ENCODE measurements around the gene LGALSL.

Gene LGALSL

DNA sequence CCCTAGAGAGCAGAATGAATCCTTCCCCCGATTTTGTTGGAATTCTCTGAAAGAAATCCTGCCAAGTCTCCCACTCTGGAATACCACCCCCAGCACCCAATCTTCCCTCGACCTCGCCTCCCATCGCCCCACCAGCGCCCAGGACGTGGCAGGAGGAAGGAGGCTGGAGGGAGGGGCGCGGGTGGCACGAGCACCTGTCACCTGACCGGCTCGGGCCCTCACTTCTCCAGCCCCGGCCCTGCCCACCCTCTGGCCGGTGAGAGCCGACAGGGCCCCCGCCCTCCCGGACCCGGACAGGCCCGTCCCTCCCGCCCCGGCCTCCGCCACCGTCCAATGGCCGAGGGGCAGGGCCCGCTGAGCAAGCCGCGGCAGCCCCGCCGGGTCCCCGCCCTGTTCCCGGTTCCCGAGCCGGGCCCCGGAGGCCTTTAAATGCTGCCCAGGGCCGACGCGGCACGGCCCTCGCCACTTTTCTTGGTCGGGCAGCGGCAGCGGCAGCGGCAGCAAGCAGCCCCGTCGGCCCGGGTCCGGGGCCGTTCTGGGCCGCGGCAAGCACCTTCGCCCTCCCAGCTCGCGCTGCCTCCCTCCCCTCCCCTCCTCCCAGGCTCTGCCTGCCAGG lies at the start of gene LGALSL:
LGALSL (plus strand) TSS at position 393 of the 616 bp plus-strand sequence. CDS start 384 bp downstream, outside the sequence.
- Histone ChIP-seq H3K27ac (ENCODE audit: low read depth, low read length) (peak within 1 kb of the TSS; percentile 93), H3K4me1 (ENCODE audit: control insufficient read depth in 1 of 2, insufficient read depth in 2 of 2, low read length in 2 of 2) (peaks cover 16 to 21% of the 10 kb centered on the region in 2 donors), H3K4me3 (ENCODE audit: low read depth in 1 of 2, low read length in 2 of 2) (peak within 1 kb of the TSS; percentile 63 to 66), H3K36me3 (ENCODE audit: control insufficient read depth in 1 of 2, insufficient read depth in 2 of 2, low read length in 2 of 2) (peaks cover 14 to 23% of the 10 kb centered on the region in 2 donors), H3K9me3 (ENCODE audit: control insufficient read depth in 1 of 2, low read length in 2 of 2) (no peaks in the 10 kb centered on the region), H3K27me3 (ENCODE audit: control insufficient read depth in 1 of 2, insufficient read depth in 2 of 2, low read length in 2 of 2) (no peaks in the 10 kb centered on the region), H3K9ac (ENCODE audit: low read depth in 1 of 2, low read length in 2 of 2) (peak within 1 kb of the TSS; percentile 69 to 77)

GRCh38 chr2:64404743-64405142 lies 49.2 kb upstream of the LGALSL start:
- H3K9ac ChIP-seq (ENCODE audit: low read depth in 1 of 2, low read length in 2 of 2), result peak overlapping the region; percentile 28 to 47
- no peaks in the 10 kb centered on the region for H3K9me3 ChIP-seq (ENCODE audit: control insufficient read depth in 1 of 2, low read length in 2 of 2)
- no peaks in the 10 kb centered on the region for H3K36me3 ChIP-seq (ENCODE audit: control insufficient read depth in 1 of 2, insufficient read depth in 2 of 2, low read length in 2 of 2)
- H3K27ac ChIP-seq (ENCODE audit: low read depth, low read length), result peak overlapping the region; percentile 89
- H3K4me3 ChIP-seq (ENCODE audit: low read depth in 1 of 2, low read length in 2 of 2), result peak overlapping the region; percentile 24 to 46
- no peaks in the 10 kb centered on the region for H3K27me3 ChIP-seq (ENCODE audit: control insufficient read depth in 1 of 2, insufficient read depth in 2 of 2, low read length in 2 of 2)
- H3K4me1 ChIP-seq (ENCODE audit: control insufficient read depth in 1 of 2, insufficient read depth in 2 of 2, low read length in 2 of 2), result peaks cover 59 to 77% of the 10 kb centered on the region in 2 donors

- no peaks in the 10 kb centered on the region for H3K9me3 ChIP-seq (ENCODE audit: control insufficient read depth in 1 of 2, low read length in 2 of 2)
- no peaks in the 10 kb centered on the region for H3K36me3 ChIP-seq (ENCODE audit: control insufficient read depth in 1 of 2, insufficient read depth in 2 of 2, low read length in 2 of 2)
- peak overlapping the region; percentile 51 to 54 for H3K4me3 ChIP-seq (ENCODE audit: low read depth in 1 of 2, low read length in 2 of 2)
- H3K27ac ChIP-seq (ENCODE audit: low read depth, low read length), result peak overlapping the region; percentile 74
- H3K4me1 ChIP-seq (ENCODE audit: control insufficient read depth in 1 of 2, insufficient read depth in 2 of 2, low read length in 2 of 2), result peaks cover 55 to 66% of the 10 kb centered on the region in 2 donors
- H3K9ac ChIP-seq (ENCODE audit: low read depth in 1 of 2, low read length in 2 of 2), result peak overlapping the region; percentile 35 to 60
- H3K27me3 ChIP-seq (ENCODE audit: control insufficient read depth in 1 of 2, insufficient read depth in 2 of 2, low read length in 2 of 2), result no peaks in the 10 kb centered on the region
Observed at GRCh38 chr2:64405581-64406406, 48.2 kb upstream of the LGALSL start.

DNA sequence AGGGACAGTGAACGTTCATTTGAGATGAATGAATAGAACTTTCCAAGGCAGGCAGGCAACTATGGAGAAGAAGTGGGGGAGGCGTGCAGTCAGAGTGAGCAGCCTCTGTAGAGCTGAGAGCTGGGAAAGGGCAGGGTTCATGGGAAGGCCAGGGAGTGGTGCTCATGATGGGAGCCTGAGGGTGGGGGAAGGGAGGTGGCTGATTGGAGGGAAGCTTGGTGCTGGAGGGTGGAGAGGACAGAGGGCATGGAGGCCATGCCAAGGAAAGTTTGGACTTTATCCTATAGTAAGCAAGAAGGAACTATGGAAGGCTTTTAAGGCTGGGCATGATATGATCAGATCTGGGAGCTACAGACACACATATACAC lies 47.6 kb upstream of the LGALSL start:
- Histone ChIP-seq H3K4me3 (ENCODE audit: low read depth in 1 of 2, low read length in 2 of 2) (peak overlapping the region; percentile 51 to 54), H3K27ac (ENCODE audit: low read depth, low read length) (peak overlapping the region; percentile 74), H3K9ac (ENCODE audit: low read depth in 1 of 2, low read length in 2 of 2) (peak overlapping the region; percentile 14 to 60), H3K36me3 (ENCODE audit: control insufficient read depth in 1 of 2, insufficient read depth in 2 of 2, low read length in 2 of 2) (no peaks in the 10 kb centered on the region), H3K4me1 (ENCODE audit: control insufficient read depth in 1 of 2, insufficient read depth in 2 of 2, low read length in 2 of 2) (peaks cover 49 to 60% of the 10 kb centered on the region in 2 donors), H3K27me3 (ENCODE audit: control insufficient read depth in 1 of 2, insufficient read depth in 2 of 2, low read length in 2 of 2) (no peaks in the 10 kb centered on the region), H3K9me3 (ENCODE audit: control insufficient read depth in 1 of 2, low read length in 2 of 2) (no peaks in the 10 kb centered on the region)

GRCh38 chr2:64408031-64408430 lies 45.9 kb upstream of the LGALSL start:
- no peaks in the 10 kb centered on the region for H3K27me3 ChIP-seq (ENCODE audit: control insufficient read depth in 1 of 2, insufficient read depth in 2 of 2, low read length in 2 of 2)
- H3K4me1 ChIP-seq (ENCODE audit: control insufficient read depth in 1 of 2, insufficient read depth in 2 of 2, low read length in 2 of 2), result peaks cover 40 to 44% of the 10 kb centered on the region in 2 donors
- no peaks in the 10 kb centered on the region for H3K9me3 ChIP-seq (ENCODE audit: control insufficient read depth in 1 of 2, low read length in 2 of 2)
- H3K36me3 ChIP-seq (ENCODE audit: control insufficient read depth in 1 of 2, insufficient read depth in 2 of 2, low read length in 2 of 2), result no peaks in the 10 kb centered on the region
- no peak overlapping the region for H3K9ac ChIP-seq (ENCODE audit: low read depth in 1 of 2, low read length in 2 of 2)
- H3K4me3 ChIP-seq (ENCODE audit: low read depth in 1 of 2, low read length in 2 of 2), result no peak overlapping the region
- no peak overlapping the region for H3K27ac ChIP-seq (ENCODE audit: low read depth, low read length)

DNA sequence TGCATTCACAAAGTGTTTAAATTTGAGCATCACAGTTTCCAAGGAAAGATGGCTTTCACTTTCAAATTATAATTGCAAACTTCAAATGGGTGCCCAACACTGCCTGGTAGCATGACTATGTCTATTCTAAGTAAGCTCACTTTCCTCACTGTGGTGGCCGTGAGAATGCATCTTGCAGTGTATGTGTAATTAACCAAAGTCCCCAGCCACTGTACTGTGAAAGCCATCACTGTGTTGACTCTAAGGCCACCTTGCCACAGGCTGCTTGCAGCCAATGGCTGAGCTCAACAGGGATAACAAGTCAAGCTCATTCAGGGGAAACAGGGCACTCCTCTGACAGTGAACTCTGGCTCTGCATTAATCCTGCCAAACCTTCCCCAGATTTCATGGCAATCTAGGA lies 43.3 kb upstream of the LGALSL start:
- no peak overlapping the region for H3K9ac ChIP-seq (ENCODE audit: low read depth in 1 of 2, low read length in 2 of 2)
- no peaks in the 10 kb centered on the region for H3K27me3 ChIP-seq (ENCODE audit: control insufficient read depth in 1 of 2, insufficient read depth in 2 of 2, low read length in 2 of 2)
- peaks cover 13 to 20% of the 10 kb centered on the region in 2 donors for H3K4me1 ChIP-seq (ENCODE audit: control insufficient read depth in 1 of 2, insufficient read depth in 2 of 2, low read length in 2 of 2)
- no peaks in the 10 kb centered on the region for H3K36me3 ChIP-seq (ENCODE audit: control insufficient read depth in 1 of 2, insufficient read depth in 2 of 2, low read length in 2 of 2)
- H3K9me3 ChIP-seq (ENCODE audit: control insufficient read depth in 1 of 2, low read length in 2 of 2), result no peaks in the 10 kb centered on the region
- H3K4me3 ChIP-seq (ENCODE audit: low read depth in 1 of 2, low read length in 2 of 2), result no peak overlapping the region
- no peak overlapping the region for H3K27ac ChIP-seq (ENCODE audit: low read depth, low read length)

- H3K4me1 ChIP-seq (ENCODE audit: control insufficient read depth in 1 of 2, insufficient read depth in 2 of 2, low read length in 2 of 2), result peaks cover 0 to 4% of the 10 kb centered on the region in 2 donors
- no peaks in the 10 kb centered on the region for H3K9me3 ChIP-seq (ENCODE audit: control insufficient read depth in 1 of 2, low read length in 2 of 2)
Observed at GRCh38 chr2:64412671-64413070, 41.3 kb upstream of the LGALSL start.

DNA sequence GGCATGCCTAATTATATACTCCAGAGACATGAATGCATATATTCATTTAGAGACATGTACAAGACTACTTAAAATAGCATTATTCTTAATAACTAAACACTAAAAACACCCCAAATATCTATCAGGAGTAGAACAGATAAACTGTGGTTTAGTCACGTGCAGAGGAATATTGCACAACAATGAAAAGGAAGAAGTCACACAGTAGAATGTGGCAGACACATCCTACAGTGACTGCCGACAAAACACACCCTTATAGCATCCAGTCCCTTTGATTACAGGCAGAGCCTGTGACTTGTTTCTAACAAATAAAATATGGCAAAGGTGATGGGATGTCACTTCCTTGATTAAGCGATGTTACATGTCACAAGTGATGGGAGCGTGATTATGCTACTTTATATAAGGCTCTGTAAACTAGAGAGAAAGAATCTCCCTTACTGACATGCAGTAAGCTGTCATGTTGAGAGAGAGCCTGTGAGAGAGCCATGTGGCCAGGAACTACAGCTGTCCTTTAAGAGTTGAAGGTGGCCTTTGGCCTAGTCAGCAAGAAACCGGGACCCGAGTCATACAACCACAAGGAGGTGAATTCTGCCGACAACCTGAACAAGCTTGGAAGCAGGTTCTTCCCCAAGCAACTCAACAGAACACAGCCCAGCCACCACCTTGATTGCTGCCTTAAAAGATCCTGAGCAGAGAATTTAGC lies 39.1 kb upstream of the LGALSL start:
- H3K9me3 ChIP-seq (ENCODE audit: control insufficient read depth in 1 of 2, low read length in 2 of 2), result no peaks in the 10 kb centered on the region
- H3K27ac ChIP-seq (ENCODE audit: low read depth, low read length), result no peak overlapping the region

More at GRCh38 chr2:64412671-64413070, 41.3 kb upstream of the LGALSL start:
- Histone ChIP-seq H3K36me3 (ENCODE audit: control insufficient read depth in 1 of 2, insufficient read depth in 2 of 2, low read length in 2 of 2) (no peaks in the 10 kb centered on the region), H3K27me3 (ENCODE audit: control insufficient read depth in 1 of 2, insufficient read depth in 2 of 2, low read length in 2 of 2) (no peaks in the 10 kb centered on the region), H3K9ac (ENCODE audit: low read depth in 1 of 2, low read length in 2 of 2) (no peak overlapping the region), H3K27ac (ENCODE audit: low read depth, low read length) (no peak overlapping the region), H3K4me3 (ENCODE audit: low read depth in 1 of 2, low read length in 2 of 2) (no peak overlapping the region)

DNA sequence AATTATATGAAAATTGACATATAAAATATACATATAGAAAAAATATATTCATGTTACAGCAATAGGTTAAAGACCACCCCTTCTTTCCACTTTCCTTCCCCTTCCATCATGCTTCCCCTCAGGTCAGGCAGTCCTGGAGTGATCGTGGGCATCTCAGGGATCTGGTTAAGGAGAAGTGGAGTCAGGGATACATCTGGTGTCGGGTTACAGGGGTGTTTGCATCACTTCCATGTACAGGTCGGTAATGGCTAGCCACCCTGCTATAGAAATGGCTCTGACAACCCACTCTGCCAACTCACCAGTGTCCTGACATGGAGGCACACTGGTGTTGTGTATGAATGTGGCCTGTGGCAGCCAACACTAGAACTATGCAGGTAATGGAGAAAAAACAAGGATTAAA lies 36.3 kb upstream of the LGALSL start:
- H3K4me3 ChIP-seq (ENCODE audit: low read depth in 1 of 2, low read length in 2 of 2), result no peak overlapping the region
- no peaks in the 10 kb centered on the region for H3K9me3 ChIP-seq (ENCODE audit: control insufficient read depth in 1 of 2, low read length in 2 of 2)
- no peak overlapping the region for H3K9ac ChIP-seq (ENCODE audit: low read depth in 1 of 2, low read length in 2 of 2)
- H3K36me3 ChIP-seq (ENCODE audit: control insufficient read depth in 1 of 2, insufficient read depth in 2 of 2, low read length in 2 of 2), result no peaks in the 10 kb centered on the region
- H3K27me3 ChIP-seq (ENCODE audit: control insufficient read depth in 1 of 2, insufficient read depth in 2 of 2, low read length in 2 of 2), result no peaks in the 10 kb centered on the region
- H3K4me1 ChIP-seq (ENCODE audit: control insufficient read depth in 1 of 2, insufficient read depth in 2 of 2, low read length in 2 of 2), result peaks cover 0 to 9% of the 10 kb centered on the region in 2 donors
- H3K27ac ChIP-seq (ENCODE audit: low read depth, low read length), result no peak overlapping the region

More for the DNA sequence above, 39.1 kb upstream of the LGALSL start:
- Histone ChIP-seq H3K36me3 (ENCODE audit: control insufficient read depth in 1 of 2, insufficient read depth in 2 of 2, low read length in 2 of 2) (no peaks in the 10 kb centered on the region), H3K4me3 (ENCODE audit: low read depth in 1 of 2, low read length in 2 of 2) (no peak overlapping the region), H3K9ac (ENCODE audit: low read depth in 1 of 2, low read length in 2 of 2) (no peak overlapping the region), H3K4me1 (ENCODE audit: control insufficient read depth in 1 of 2, insufficient read depth in 2 of 2, low read length in 2 of 2) (peaks cover 0 to 1% of the 10 kb centered on the region in 2 donors), H3K27me3 (ENCODE audit: control insufficient read depth in 1 of 2, insufficient read depth in 2 of 2, low read length in 2 of 2) (no peaks in the 10 kb centered on the region)
